GM19351 (cell line): ENCODE results near the gene FMO4.
"Not testable (repeated sequence)": the region's sequence is repeated elsewhere in the genome, so short reads cannot be mapped to it uniquely, and the experiment has no call there.

Experiments
- ATAC-seq: cut with Tn5 transposase; IDR thresholded peaks from one replicate; pipeline ENCODE4 v1.9.1; 2021; ENCODE audit warnings: mild to moderate bottlenecking, moderate library complexity; ENCODE audit not compliant: unreplicated experiment

Gene FMO4

GRCh38 chr1:171313835-171314320, at the start of gene FMO4:
Gene FMO4, plus strand, starts transcription at chr1:171314183. Its CDS starts 5,643 bp downstream, at chr1:171319826.
- peak; percentile 100 for ATAC-seq

- no peak for ATAC-seq
These were observed 48.3 kb upstream of the FMO4 start for GRCh38 chr1:171265686-171266085.

- no peak for ATAC-seq
These were observed 47.1 kb upstream of the FMO4 start for GRCh38 chr1:171266930-171267329.

- ATAC-seq: no peak
These were observed 46.6 kb upstream of the FMO4 start for GRCh38 chr1:171267391-171267790.

GRCh38 chr1:171270806-171271205, 43.2 kb upstream of the FMO4 start:
- ATAC-seq: no peak

GRCh38 chr1:171277534-171277933, 36.4 kb upstream of the FMO4 start:
- no peak for ATAC-seq

GRCh38 chr1:171279234-171279633, 34.7 kb upstream of the FMO4 start:
- no peak for ATAC-seq

- ATAC-seq: no peak
These were observed 34.3 kb upstream of the FMO4 start for GRCh38 chr1:171279678-171280077.

GRCh38 chr1:171280599-171280998, 33.4 kb upstream of the FMO4 start:
- ATAC-seq: no peak

GRCh38 chr1:171286032-171286705, 27.8 kb upstream of the FMO4 start:
- peak; percentile 90 for ATAC-seq

- ATAC-seq: no peak
These were observed 23.4 kb upstream of the FMO4 start for GRCh38 chr1:171290621-171291020.

GRCh38 chr1:171292799-171293198, 21.2 kb upstream of the FMO4 start:
- ATAC-seq: no peak

- not testable (repeated sequence) for ATAC-seq
These were observed 18.6 kb upstream of the FMO4 start for GRCh38 chr1:171295383-171295782.

GRCh38 chr1:171295821-171296220, 18.2 kb upstream of the FMO4 start:
- no peak for ATAC-seq

- no peak for ATAC-seq
These were observed 17.1 kb upstream of the FMO4 start for GRCh38 chr1:171296897-171297296.

- no peak for ATAC-seq
These were observed 15.3 kb upstream of the FMO4 start for GRCh38 chr1:171298696-171299095.

GRCh38 chr1:171299342-171299741, 14.6 kb upstream of the FMO4 start:
- no peak for ATAC-seq

- no peak for ATAC-seq
These were observed 13.6 kb upstream of the FMO4 start for GRCh38 chr1:171300401-171300800.

- ATAC-seq: no peak
These were observed 3.3 kb upstream of the FMO4 start for GRCh38 chr1:171310661-171311087.

- ATAC-seq: no peak
These were observed 2.0 kb upstream of the FMO4 start for GRCh38 chr1:171311771-171312558.

- ATAC-seq: peak; percentile 36
These were observed 606 bp upstream of the FMO4 start for GRCh38 chr1:171313319-171313834.

GRCh38 chr1:171329251-171329650, 15.3 kb downstream of the FMO4 start:
- no peak for ATAC-seq
